NCI-H2107 (cell line): Measurements from ENCODE around the gene FBXO9.

Experiments
- DNase-seq: peaks from one replicate; lab custom pipeline; 2025; lab: John Stamatoyannopoulos, UW

Gene FBXO9

DNA sequence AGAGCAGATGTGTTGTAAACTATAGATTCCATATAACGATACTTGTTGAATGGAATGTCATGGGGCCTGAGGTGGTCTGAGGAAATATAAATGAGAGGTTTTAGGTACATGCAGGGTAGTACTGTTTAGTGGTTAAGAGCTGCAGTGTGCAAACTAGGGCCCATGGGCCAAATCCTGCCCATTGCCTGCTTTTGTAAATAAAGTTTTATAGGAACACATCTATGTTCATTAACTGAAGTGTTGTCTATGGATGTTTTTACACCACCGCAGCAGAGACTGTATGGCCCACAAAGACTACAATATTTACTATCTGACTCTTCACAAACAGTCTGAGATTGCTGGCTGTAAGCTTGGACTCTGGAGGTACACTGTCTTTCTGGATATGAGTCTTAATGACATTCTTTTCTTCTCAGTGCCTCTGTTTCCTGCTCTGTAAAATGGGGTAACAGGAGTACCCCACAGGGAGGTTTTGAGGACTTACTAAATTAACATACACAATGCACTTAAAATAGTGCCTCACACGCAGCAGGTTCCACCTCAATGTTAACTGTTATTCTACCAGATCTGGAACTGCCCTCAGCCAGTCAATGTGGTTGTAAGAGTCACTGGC, 70.9 kb downstream of the FBXO9 start:
- no peak for DNase-seq

DNA sequence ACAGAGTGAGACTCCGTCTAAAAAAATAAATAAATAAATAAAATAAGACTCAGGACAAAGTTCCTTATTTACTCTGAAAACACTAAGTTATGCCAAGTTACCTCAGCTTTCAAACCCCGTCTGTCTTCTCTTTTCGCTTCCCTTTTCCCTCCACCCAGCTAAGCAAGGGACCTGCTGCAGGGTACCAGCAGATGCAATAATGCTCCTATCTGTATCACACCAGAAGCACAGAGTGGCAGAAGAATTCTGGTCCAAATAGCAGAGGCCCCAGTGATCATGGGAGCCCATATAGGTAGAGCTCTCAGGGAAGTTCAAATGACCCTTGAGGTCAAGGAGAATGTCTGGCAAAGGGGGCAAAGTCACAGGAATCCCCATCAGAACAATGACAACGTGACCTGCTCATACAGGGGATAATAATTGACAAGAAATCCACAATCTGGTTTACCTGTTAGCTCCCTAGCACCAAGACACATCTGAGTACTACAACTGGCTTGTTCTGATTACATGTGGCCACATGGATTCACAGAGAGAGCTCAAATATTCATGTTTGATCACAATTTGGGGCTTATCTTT, 74.7 kb downstream of the FBXO9 start:
- DNase-seq, result no peak

DNA sequence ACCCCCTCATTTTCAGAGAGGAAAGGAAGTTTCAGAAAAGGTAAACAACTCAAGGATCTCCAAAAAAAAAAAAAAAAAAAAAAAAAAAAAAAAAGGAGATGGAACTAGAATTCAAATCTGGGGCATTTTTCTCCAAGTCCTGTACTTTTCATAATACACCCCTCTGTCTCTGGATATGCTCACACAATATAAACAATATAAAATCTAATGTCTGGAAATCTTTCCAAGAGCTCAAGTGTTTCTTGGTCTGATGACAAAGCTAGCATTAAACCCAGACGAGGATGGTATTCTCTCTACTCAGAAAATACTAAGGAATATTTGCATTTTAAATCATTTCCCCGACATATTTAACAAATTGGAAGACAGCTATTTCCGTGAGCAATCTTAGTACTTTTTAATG, 77.6 kb downstream of the FBXO9 start:
- DNase-seq, result no peak

DNA sequence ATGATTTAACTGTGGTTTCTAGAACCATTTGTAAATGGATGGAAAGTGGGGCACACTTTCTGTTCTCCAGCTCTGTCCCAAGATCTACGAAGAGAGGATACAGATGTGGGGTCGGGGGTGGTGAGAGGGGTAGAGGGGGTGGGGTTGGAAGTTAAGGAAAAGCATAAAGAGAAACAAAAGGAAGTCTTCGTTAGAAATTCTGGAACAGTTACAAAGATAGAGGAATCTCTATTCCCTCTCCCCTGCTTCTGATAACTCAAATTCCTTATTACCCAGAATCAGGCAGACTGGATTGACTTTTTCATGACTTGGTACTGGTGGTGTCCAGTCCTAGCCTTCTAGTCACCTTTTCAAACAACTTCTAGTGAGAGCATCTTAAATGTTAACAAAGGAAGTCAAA, 78.5 kb downstream of the FBXO9 start:
- no peak for DNase-seq

DNA sequence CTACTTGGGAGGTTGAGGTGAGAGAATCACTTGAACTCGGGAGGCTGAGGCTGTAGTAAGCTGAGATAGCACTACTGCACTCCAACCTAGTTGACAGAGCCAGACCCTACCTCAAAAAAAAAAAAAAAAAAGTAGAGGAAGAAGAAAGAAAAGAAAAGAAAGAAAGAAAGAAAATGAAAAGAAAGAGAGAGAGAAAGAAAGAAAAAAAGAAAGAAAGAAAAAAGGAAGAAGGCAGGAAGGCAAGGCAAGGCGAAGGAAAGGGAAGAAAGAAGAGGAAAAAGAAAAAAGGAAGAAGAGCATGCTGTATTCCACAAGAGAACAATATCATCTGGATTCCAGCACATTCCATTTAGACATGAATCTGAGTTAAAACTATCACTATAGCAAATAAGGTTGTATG, 79.6 kb downstream of the FBXO9 start:
- no peak for DNase-seq

DNA sequence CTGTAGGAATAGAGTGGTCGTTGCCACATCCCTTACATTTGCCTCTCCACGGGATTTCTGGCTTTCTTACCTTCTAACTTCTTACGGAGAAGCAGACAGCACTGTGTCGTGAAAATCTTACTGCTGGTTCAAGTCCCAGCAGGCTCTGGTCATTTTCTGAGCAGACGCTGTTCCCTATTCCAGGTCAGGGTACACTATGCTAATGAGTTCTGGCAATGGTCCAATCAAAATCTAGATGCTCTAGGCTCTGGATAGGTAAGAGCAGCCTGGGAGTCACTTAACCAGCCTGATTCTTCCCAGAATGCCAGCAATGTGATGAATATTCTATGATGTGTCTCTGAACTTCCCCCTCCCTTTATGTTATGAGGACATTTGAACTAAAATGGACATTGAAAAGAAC, 83.5 kb downstream of the FBXO9 start, which contains the start of gene GCM1:
TSS of gene GCM1 (minus strand) at position 158 of the 400 bp plus-strand sequence. CDS start 3,209 bp downstream, outside the sequence.
- DNase-seq, result no peak
